ENCODE results near the gene NCAPD2.
"Not testable (repeated sequence)": the region's sequence is repeated elsewhere in the genome, so short reads cannot be mapped to it uniquely, and the experiment has no call there.

The NCAPD2 gene

GRCh38 chr12:6463858-6464257, 30.0 kb upstream of the NCAPD2 start:
- DNase-seq = no peak

GRCh38 chr12:6464531-6464930, 29.4 kb upstream of the NCAPD2 start:
- DNase-seq = no peak

- peak; percentile 35 to 73 for DNase-seq
Observed at GRCh38 chr12:6465467-6466183, 28.3 kb upstream of the NCAPD2 start.

- DNase-seq = no peak
Observed at GRCh38 chr12:6466184-6466573, 27.7 kb upstream of the NCAPD2 start.

- not testable (repeated sequence) for DNase-seq
Observed at GRCh38 chr12:6466751-6467150, 27.2 kb upstream of the NCAPD2 start.

GRCh38 chr12:6467571-6468282, 26.2 kb upstream of the NCAPD2 start:
- not testable (repeated sequence) for DNase-seq

GRCh38 chr12:6468283-6468575, 25.7 kb upstream of the NCAPD2 start:
- no peak for DNase-seq

GRCh38 chr12:6469092-6469491, 24.8 kb upstream of the NCAPD2 start:
- no peak for DNase-seq

- no peak for DNase-seq
Observed at GRCh38 chr12:6469609-6470374, 24.1 kb upstream of the NCAPD2 start.

GRCh38 chr12:6470375-6471163, 23.3 kb upstream of the NCAPD2 start, which contains the start of gene VAMP1:
VAMP1 (minus strand) TSS chr12:6470677; CDS start chr12:6470531, 146 bp downstream.
- DNase-seq = peak; percentile 94 to 96

- DNase-seq = no peak
Observed at GRCh38 chr12:6471989-6472360, 21.9 kb upstream of the NCAPD2 start.

GRCh38 chr12:6472491-6472890, 21.4 kb upstream of the NCAPD2 start:
- DNase-seq = no peak

GRCh38 chr12:6475233-6475975, 18.5 kb upstream of the NCAPD2 start:
- DNase-seq = not testable (repeated sequence)

- DNase-seq = no peak
Observed at GRCh38 chr12:6476489-6476888, 17.4 kb upstream of the NCAPD2 start.

GRCh38 chr12:6477601-6478377, 16.1 kb upstream of the NCAPD2 start:
- DNase-seq = not testable (repeated sequence)

- no peak for DNase-seq
Observed at GRCh38 chr12:6478416-6478815, 15.5 kb upstream of the NCAPD2 start.

- no peak for DNase-seq
Observed at GRCh38 chr12:6488240-6488639, 5.7 kb upstream of the NCAPD2 start.

- DNase-seq = no peak
Observed at GRCh38 chr12:6489449-6489848, 4.5 kb upstream of the NCAPD2 start.

GRCh38 chr12:6490673-6491072, 3.2 kb upstream of the NCAPD2 start:
- not testable (repeated sequence) for DNase-seq

- peak; percentile 95 to 96 for DNase-seq
Observed at GRCh38 chr12:6492838-6493496, 935 bp upstream of the NCAPD2 start, which contains the start of gene MRPL51. MRPL51 (minus strand) TSS chr12:6493262; CDS start chr12:6493136, 126 bp downstream.

GRCh38 chr12:6494258-6494743, 399 bp downstream of the NCAPD2 start:
- DNase-seq = no peak
